ENCODE results near the gene TINAGL1.
A peak's percentile ranks its signal among the peaks of the same experiment; 100 is the strongest.
"Not testable (repeated sequence)": the region's sequence is repeated elsewhere in the genome, so short reads cannot be mapped to it uniquely, and the experiment has no call there.

TINAGL1 gene

GRCh38 chr1:31583995-31584868, 7.9 kb downstream of the TINAGL1 start:
- peak; percentile 77 for DNase-seq

- no peak for DNase-seq
Measured at GRCh38 chr1:31584869-31585735, 8.8 kb downstream of the TINAGL1 start.

GRCh38 chr1:31585736-31586365, 9.5 kb downstream of the TINAGL1 start:
- no peak for DNase-seq

- no peak for DNase-seq
Measured at GRCh38 chr1:31586376-31587327, 10.3 kb downstream of the TINAGL1 start.

GRCh38 chr1:31587328-31587699, 11.0 kb downstream of the TINAGL1 start:
- not testable (repeated sequence) for DNase-seq

- DNase-seq = no peak
Measured at GRCh38 chr1:31587720-31588423, 11.6 kb downstream of the TINAGL1 start.

- DNase-seq = no peak
Measured at GRCh38 chr1:31588751-31589515, 12.6 kb downstream of the TINAGL1 start.

GRCh38 chr1:31591425-31592093, 15.2 kb downstream of the TINAGL1 start:
- DNase-seq = no peak

GRCh38 chr1:31592132-31592531, 15.8 kb downstream of the TINAGL1 start:
- no peak for DNase-seq

GRCh38 chr1:31593136-31593665, 16.9 kb downstream of the TINAGL1 start:
- DNase-seq = no peak

GRCh38 chr1:31593770-31594632, 17.7 kb downstream of the TINAGL1 start:
- DNase-seq = peak; percentile 74

GRCh38 chr1:31595836-31596736, 19.8 kb downstream of the TINAGL1 start:
- DNase-seq = no peak

GRCh38 chr1:31596737-31597097, 20.4 kb downstream of the TINAGL1 start:
- no peak for DNase-seq

GRCh38 chr1:31598980-31599379, 22.7 kb downstream of the TINAGL1 start:
- DNase-seq = no peak

GRCh38 chr1:31600641-31601040, 24.3 kb downstream of the TINAGL1 start:
- no peak for DNase-seq

- no peak for DNase-seq
Measured at GRCh38 chr1:31602081-31602480, 25.8 kb downstream of the TINAGL1 start.

GRCh38 chr1:31605908-31606427, 29.7 kb downstream of the TINAGL1 start:
- DNase-seq = no peak

GRCh38 chr1:31607360-31607759, 31.0 kb downstream of the TINAGL1 start:
- no peak for DNase-seq
